Smooth muscle cell of the brain vasculature (primary cell): ENCODE results near the gene KRI1.
"Not testable (repeated sequence)": the region's sequence is repeated elsewhere in the genome, so short reads cannot be mapped to it uniquely, and the experiment has no call there.

Experiments used
- DNase-seq: peaks from one replicate; pipeline ENCODE4 v3.0.0-alpha.2; 2012; ENCODE audit warnings: low read depth, low spot score

KRI1 gene

GRCh38 chr19:10575011-10575716 lies 9.4 kb upstream of the KRI1 start:
- no peak for DNase-seq

- no peak for DNase-seq
These were observed 8.7 kb upstream of the KRI1 start for GRCh38 chr19:10574462-10574861.

GRCh38 chr19:10573793-10574192 lies 8.0 kb upstream of the KRI1 start:
- not testable (repeated sequence) for DNase-seq

GRCh38 chr19:10568826-10569651 lies 3.2 kb upstream of the KRI1 start, which contains the start of gene CDKN2D:
CDKN2D (minus strand) TSS chr19:10568979; CDS start chr19:10568653, 326 bp downstream.
- DNase-seq, result peak; percentile 100

GRCh38 chr19:10568062-10568825 lies 2.4 kb upstream of the KRI1 start:
- no peak for DNase-seq

GRCh38 chr19:10567656-10568055 lies 1.8 kb upstream of the KRI1 start:
- DNase-seq, result no peak

- DNase-seq, result no peak
These were observed 1.0 kb upstream of the KRI1 start for GRCh38 chr19:10566658-10567410.

GRCh38 chr19:10566408-10566657 lies 523 bp upstream of the KRI1 start:
- no peak for DNase-seq

GRCh38 chr19:10565028-10565566 lies 713 bp downstream of the KRI1 start:
- no peak for DNase-seq

- DNase-seq, result no peak
These were observed 3.2 kb downstream of the KRI1 start for GRCh38 chr19:10562609-10563008.

GRCh38 chr19:10560154-10560553 lies 5.7 kb downstream of the KRI1 start:
- no peak for DNase-seq

- DNase-seq, result no peak
These were observed 8.1 kb downstream of the KRI1 start for GRCh38 chr19:10557603-10558197.

GRCh38 chr19:10555610-10555973 lies 10.2 kb downstream of the KRI1 start:
- DNase-seq, result no peak

GRCh38 chr19:10554760-10555609 lies 10.8 kb downstream of the KRI1 start:
- no peak for DNase-seq

- no peak for DNase-seq
These were observed 11.8 kb downstream of the KRI1 start for GRCh38 chr19:10553943-10554381.

- no peak for DNase-seq
These were observed 12.6 kb downstream of the KRI1 start for GRCh38 chr19:10553087-10553667.

GRCh38 chr19:10552510-10553053 lies 13.2 kb downstream of the KRI1 start:
- no peak for DNase-seq

- no peak for DNase-seq
These were observed 14.0 kb downstream of the KRI1 start for GRCh38 chr19:10551698-10552301.

- not testable (repeated sequence) for DNase-seq
These were observed 14.8 kb downstream of the KRI1 start for GRCh38 chr19:10551006-10551405.
